SKM-1 (cell line): Measurements from ENCODE around the gene GRHL1.

Experiments
- DNase-seq: peaks from one replicate; lab custom pipeline; 2025; ENCODE audit not compliant: unreplicated experiment; lab: John Stamatoyannopoulos, UW

GRHL1 gene

GRCh38 chr2:9948721-9949120, 2.8 kb upstream of the GRHL1 start:
- no peak for DNase-seq

GRCh38 chr2:9949239-9949991, 2.1 kb upstream of the GRHL1 start:
- DNase-seq = no peak

DNA sequence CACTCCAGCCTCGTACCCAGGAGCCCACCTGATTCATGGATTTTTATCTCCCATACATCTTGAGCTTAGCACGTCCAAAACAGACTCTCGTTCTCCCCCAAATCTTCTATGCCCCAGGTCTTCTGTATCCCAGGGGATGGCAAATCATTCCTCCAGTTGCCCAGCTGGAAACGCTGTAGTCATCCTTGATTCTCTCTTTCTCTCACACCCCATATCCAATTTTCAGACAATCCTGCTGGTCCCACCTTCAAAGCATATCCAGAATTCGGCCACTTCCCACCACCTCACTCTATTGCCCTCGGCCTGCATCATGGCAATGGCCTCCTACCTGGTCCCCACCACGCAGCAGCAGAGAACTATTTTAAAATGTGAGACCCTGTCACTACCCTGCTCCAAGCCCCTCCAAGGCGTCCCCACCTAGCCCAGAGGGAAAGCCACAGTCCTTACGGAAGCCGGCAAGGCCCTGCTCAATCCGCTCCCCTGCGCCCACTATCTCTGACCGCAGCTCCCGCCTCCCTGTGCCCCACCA, 1.4 kb upstream of the GRHL1 start:
- no peak for DNase-seq

DNA sequence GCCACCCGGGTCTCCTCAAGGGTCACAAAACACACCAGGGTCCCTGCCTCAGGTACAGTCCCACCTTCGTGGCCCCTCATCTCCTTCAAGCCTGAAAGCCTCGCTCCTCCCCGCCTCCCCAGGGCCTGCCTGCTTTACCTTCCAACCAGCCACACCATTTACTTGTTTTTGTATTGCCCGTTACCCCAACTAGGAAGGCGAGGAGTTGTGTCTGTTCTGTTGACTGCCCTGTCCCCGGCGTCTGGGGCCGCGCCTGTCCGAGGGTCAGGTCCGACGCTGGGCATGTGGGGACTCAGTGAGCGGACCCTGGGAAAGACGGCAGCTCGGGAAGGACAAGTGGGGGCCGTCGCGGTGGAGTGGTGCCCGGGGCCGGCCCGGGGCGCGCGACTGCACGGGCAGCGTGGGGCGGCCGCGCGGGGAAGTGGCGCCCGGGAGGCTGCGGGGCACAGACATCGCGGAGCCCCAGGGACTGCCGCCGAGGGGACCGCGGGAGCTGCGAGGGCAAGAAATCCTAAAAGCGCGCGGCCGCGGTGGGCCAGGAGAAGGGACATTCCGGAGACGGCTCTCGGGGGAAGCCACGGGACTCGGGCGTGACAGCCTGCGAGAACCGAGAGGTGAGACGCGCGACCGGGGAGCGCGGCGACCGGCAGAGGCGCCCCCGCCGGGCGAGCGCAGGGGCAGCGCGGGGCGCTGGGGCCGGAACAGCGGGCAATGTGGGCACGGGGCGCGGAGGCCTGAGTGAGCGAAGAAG, 797 bp upstream of the GRHL1 start:
- no peak for DNase-seq

DNA sequence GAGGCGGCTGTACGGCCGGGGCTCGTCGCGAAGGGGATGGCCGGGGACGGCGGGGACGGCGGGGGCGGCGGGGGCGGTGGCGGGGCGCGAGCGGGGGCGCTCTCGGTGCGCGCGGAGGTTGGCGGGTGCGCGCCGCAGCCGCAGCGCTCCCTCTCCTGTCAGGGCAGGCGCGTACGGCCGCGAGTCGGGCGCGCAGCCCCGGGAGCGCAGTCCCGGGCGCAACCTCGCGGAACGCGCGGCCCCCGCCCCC, 296 bp upstream of the GRHL1 start:
- DNase-seq = no peak

DNA sequence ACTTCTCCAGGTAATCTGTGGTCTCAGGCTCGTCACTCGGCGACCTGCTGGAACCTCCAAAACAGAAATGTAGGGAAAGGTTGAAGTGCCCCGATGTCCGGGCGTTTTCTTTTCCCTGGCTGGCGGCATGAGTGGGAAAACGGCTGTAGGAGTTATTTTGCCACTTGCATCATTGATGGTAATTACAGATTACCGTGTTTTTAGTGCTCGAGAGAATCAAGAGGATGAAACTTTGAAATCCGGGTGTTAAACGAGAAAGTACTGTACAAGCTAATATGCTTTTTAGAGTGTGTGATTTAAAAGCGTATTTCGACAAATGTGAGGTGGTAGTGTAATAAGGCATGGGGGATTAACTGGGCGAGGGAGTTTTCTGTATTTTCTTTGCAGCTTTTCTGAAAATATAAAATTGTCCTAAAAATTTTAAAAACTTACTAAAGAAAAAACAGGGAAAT, 819 bp downstream of the GRHL1 start:
- no peak for DNase-seq

DNA sequence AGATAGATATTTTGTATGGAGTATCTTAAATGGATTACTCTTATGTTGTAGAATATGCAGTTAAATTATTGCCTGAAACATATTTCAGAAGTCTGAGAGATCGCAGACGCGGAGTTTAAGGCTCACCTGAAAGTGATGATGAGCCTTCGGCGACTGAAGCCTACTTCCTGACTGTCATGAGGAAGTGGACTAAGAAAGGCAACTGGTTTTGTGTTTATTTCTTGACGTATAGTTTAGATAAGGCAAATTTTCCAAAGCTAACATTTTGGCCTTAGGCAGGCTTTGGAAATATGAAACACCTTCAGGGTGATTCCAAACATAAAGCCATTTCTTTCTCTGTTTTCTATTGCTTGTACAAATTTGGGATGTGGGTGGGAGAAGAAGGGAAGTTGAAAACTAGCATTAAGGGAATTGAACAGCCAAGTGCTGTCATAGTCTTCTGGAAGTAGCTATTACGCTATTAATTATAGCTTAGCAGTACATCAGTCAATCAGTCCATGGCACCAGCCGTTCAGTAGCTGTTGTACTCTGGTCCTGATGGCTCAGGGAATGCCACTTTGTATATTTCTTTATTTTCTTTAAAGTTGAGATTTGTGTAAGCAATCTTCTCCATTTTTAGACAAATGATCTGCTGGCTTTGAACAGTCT, 1.5 kb downstream of the GRHL1 start:
- no peak for DNase-seq

DNA sequence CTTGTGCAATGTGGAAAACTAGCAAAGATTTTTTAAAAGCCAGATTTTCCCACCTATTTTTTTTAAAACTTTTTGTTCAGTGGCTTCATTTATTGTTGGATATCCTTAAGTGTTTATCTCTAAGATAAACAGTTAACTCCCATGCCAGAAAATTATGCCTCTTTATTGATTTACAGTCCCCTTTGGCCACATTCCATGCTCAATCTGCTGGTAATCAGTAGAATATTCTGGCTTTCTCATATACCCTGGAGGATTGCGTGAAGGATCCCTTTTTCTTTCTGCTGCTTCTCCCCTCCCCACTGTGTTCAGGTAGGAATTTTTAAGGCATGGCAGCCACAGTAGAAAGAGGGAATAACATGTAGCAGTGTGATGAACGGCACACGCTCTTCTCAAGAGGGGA, 2.6 kb downstream of the GRHL1 start:
- no peak for DNase-seq

DNA sequence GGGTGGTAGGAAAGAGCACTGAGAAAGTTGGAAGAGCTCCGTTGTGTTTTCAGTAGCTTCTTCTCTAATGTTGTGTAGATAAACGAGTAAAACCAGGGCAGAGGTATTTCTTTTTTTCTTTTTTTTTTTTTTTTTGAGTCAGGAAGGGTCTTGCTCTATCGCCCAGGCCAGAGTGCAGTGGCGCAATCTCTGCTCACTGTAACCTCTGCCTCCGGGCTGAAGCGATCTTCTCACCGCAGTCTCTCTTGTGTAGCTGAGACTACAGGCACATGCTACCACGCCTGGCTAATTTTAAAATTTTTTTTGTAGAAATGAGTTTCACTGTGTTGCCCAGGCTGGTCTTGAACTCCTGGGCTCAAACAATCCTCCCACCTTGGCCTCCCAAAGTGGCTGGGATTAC, 6.6 kb downstream of the GRHL1 start:
- no peak for DNase-seq

- DNase-seq = no peak
Measured at GRCh38 chr2:9959262-9959661, 7.8 kb downstream of the GRHL1 start.

DNA sequence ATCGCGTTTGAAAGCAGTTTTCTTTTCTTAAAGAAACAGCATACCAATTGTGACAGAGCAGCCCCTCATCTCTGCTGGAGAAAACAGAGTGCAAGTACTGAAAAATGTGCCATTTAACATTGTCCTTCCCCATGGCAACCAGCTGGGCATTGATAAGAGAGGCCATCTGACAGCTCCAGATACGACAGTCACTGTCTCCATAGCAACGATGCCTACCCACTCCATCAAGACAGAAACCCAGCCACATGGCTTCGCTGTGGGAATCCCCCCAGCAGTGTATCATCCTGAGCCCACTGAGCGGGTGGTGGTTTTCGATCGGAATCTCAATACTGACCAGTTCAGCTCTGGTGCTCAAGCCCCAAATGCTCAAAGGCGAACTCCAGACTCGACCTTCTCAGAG, 9.5 kb downstream of the GRHL1 start:
- no peak for DNase-seq

DNA sequence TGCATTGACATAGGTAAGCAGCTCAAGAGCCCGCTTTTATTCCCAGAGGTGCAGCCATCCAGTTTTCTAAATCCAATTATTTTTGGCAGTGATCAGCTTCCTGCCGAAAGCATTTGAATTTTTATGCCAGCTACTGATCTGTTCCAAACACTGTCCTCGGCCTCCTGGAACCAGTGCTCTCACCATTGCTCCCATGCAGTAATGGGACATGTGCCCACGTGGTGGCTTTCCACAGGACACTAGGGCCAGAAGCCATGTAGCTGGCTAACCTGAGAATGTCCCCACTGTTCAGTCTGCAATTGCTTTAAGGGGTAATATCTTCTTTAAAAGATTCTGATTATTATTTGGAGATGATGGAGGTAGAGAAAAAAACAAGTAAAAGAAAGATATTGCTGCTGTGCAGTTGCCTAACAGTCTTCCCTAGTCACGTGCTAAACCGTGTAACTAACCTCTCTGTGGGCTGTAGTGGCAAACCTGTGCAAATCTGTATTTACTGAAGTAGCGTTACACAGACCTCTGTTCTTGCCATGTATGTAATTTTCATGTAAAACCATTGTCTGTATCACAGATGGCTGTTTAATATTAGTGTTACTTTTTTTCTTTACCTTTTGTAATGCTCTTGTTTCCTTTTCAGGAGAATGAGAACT, 13.0 kb downstream of the GRHL1 start:
- no peak for DNase-seq

DNA sequence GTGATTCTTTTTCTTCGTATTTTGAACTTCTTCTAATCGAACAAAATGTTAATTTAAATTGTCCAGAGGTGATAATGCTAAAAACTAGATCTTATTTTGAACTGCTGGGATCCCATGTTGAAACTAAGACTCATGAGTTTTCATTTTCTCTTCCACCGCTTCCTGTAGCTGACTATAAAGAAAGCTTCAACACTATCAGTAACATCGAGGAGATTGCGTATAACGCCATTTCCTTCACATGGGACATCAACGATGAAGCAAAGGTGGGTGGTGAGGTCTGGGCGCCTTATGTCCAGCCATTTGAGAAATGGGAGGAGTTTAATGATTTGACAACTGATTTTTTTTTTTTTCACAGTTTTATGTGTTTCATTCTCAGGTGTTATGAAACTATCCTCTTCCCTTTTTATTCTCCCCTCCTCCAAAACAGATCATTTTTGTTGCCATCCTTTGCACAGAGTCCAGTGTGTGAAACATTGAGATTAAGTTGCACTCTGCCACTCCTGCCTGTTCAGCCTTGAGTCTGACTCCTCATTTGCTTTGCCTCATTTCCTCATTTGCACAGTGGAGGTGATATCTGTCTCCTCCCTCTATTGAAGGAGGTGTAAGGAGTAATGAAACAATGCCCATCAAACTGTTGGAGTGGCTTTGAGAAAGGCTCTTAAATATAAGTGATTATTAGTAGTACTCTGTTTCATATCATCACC, 13.8 kb downstream of the GRHL1 start:
- DNase-seq = no peak

DNA sequence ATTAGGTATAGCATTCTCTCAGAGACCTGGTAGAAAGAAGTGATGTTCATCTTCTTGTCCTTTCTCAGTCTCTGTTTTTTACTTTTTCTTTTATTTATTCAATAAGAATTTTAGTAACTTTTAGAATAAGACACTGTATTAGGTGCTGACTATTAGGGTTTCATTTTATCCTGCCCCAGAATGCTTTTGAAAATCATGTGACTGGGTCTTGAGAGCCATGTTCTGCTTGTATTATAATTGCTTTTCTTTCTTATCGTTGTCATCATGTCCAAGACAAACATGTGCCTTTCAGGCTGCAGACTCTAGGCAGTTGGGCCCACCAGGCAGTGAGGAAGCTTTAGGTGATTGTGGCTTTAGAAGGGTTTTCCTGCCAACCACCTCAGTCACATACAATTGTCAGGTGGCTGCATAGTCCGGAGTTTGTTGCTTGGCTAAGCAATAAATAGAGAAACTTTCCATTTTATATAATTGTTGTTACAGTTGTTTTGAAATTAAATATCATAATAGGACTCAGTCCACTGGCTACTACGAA, 15.1 kb downstream of the GRHL1 start:
- DNase-seq = no peak

GRCh38 chr2:9967053-9967775, 15.7 kb downstream of the GRHL1 start:
- no peak for DNase-seq

DNA sequence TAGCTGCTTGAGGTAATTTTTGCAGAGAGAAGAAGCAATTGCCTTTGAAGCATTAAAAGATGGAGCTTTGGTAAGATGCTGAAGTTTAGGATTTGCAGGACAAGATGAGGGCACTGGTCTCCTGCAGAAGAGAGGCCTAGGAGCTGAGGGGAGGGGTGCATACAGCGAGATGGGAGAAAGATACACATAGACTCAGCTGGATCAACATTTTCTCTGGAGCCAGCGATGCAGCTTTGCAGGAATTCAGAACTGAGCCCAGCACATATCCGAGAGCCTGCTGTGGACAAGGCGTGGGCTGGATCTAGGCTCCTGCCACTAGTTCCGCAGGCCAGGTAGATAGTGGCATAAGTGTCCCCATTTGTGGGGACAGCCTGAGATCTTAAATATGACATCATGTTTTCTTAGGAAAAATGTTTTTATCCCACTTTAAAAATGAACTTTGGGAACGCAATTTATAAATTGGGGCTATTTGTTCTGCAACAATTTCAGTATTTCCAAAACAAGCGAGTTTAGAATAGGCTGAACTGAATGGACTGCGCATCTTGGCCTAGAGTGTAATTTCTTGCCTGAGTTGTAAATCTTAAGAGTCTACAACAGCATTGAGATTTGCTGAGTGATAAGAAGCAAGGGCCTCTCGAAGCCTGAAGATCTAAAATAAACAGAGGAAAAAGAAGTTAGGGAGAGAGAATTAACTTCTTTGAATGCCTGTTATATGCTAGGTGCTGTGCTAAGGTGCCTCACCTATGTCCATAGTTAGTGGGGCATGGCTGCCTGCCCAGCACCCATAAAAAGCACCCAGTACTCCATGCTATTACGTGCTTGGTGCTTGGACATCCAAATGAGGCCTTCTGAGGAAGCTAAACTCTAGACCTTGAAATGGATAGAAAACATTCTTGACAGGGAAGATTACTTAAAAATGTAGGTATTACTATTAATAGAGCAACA, 17.3 kb downstream of the GRHL1 start:
- no peak for DNase-seq

GRCh38 chr2:9970200-9971044, 18.9 kb downstream of the GRHL1 start:
- DNase-seq = no peak
